Measurements from ENCODE around the gene IQCE.

Gene IQCE

GRCh38 chr7:2540133-2540532 lies 18.6 kb upstream of the IQCE start:
- no peak for ATAC-seq
- TF ChIP-seq ESRRG (CRISPR knock-in tag; IDR thresholded peaks at IDR 0.05) = no peak

GRCh38 chr7:2540641-2541051 lies 18.1 kb upstream of the IQCE start:
- no peak for ATAC-seq
- TF ChIP-seq RARB (CRISPR knock-in tag; IDR thresholded peaks at IDR 0.05) (no peak), ARNTL (CRISPR knock-in tag; IDR thresholded peaks at IDR 0.05; ENCODE audit: borderline replicate concordance, low read depth) (no peak), PPARA (CRISPR knock-in tag; IDR thresholded peaks at IDR 0.05; ENCODE audit: borderline replicate concordance) (no peak), ZFP30 (CRISPR knock-in tag; IDR thresholded peaks at IDR 0.05) (no peak), CSRNP3 (CRISPR knock-in tag; IDR thresholded peaks at IDR 0.05) (no peak), ZC3H10 (CRISPR knock-in tag; IDR thresholded peaks at IDR 0.05) (no peak), TCF4 (CRISPR knock-in tag; IDR thresholded peaks at IDR 0.05; ENCODE audit: borderline replicate concordance) (no peak), SNAI2 (CRISPR knock-in tag; IDR thresholded peaks at IDR 0.05) (no peak), ZNF70 (CRISPR knock-in tag; IDR thresholded peaks at IDR 0.05) (no peak), ZFP3 (CRISPR knock-in tag; IDR thresholded peaks at IDR 0.05) (no peak), PATZ1 (CRISPR knock-in tag; IDR thresholded peaks at IDR 0.05; ENCODE audit: borderline replicate concordance) (no peak), TOX (CRISPR knock-in tag; IDR thresholded peaks at IDR 0.05; ENCODE audit: borderline replicate concordance) (no peak), ZNF565 (CRISPR knock-in tag; conservative IDR thresholded peaks at IDR 0.05; ENCODE audit: low read depth) (no peak), BACH2 (CRISPR knock-in tag; IDR thresholded peaks at IDR 0.05; ENCODE audit: borderline replicate concordance) (no peak), OSR1 (CRISPR knock-in tag; IDR thresholded peaks at IDR 0.05) (no peak), CREB5 (CRISPR knock-in tag; IDR thresholded peaks at IDR 0.05; ENCODE audit: low read depth) (no peak), ISL1 (CRISPR knock-in tag; IDR thresholded peaks at IDR 0.05) (no peak), GLIS3 (CRISPR knock-in tag; IDR thresholded peaks at IDR 0.05) (no peak)

GRCh38 chr7:2541291-2542010 lies 17.3 kb upstream of the IQCE start:
- ATAC-seq = no peak
- TF ChIP-seq OSR1 (CRISPR knock-in tag; IDR thresholded peaks at IDR 0.05) (no peak), ESRRG (CRISPR knock-in tag; IDR thresholded peaks at IDR 0.05) (no peak), ZC3H10 (CRISPR knock-in tag; IDR thresholded peaks at IDR 0.05) (no peak), PPARA (CRISPR knock-in tag; IDR thresholded peaks at IDR 0.05; ENCODE audit: borderline replicate concordance) (no peak), ZFP3 (CRISPR knock-in tag; IDR thresholded peaks at IDR 0.05) (no peak), RARB (CRISPR knock-in tag; IDR thresholded peaks at IDR 0.05) (no peak), ZNF565 (CRISPR knock-in tag; conservative IDR thresholded peaks at IDR 0.05; ENCODE audit: low read depth) (no peak), ZFP30 (CRISPR knock-in tag; IDR thresholded peaks at IDR 0.05) (no peak), ZNF8 (CRISPR knock-in tag; IDR thresholded peaks at IDR 0.05) (no peak), CREB5 (CRISPR knock-in tag; IDR thresholded peaks at IDR 0.05; ENCODE audit: low read depth) (no peak), ZNF70 (CRISPR knock-in tag; IDR thresholded peaks at IDR 0.05) (no peak), GLIS3 (CRISPR knock-in tag; IDR thresholded peaks at IDR 0.05) (no peak), TSHZ2 (CRISPR knock-in tag; IDR thresholded peaks at IDR 0.05) (no peak), PATZ1 (CRISPR knock-in tag; IDR thresholded peaks at IDR 0.05; ENCODE audit: borderline replicate concordance) (no peak), SNAI2 (CRISPR knock-in tag; IDR thresholded peaks at IDR 0.05) (no peak), POU6F1 (CRISPR knock-in tag; IDR thresholded peaks at IDR 0.05; ENCODE audit: borderline replicate concordance, low read depth) (no peak), ARNTL (CRISPR knock-in tag; IDR thresholded peaks at IDR 0.05; ENCODE audit: borderline replicate concordance, low read depth) (no peak), CSRNP3 (CRISPR knock-in tag; IDR thresholded peaks at IDR 0.05) (no peak)
